Measurements from ENCODE around the gene TSPAN17.

Gene TSPAN17

DNA sequence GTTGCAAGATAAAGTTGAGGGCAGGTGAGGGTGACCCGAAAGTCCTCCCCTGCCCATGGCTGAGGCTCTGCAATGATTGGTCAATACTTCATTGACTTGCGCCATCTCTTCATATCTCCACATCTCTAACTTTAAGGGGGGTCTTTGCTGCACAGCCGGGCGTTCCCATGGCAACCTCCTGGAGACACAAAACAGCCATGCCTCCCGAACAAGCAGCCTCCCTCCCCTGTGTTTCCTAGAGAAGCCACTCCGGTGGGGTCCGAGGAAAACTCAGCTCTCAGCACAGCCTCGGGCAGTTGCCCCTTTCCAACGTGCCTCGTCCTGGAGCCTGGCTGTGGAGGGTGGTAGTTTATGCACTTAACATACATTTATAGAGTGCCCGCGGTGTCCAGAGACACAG is 57.5 kb downstream of the TSPAN17 start:
- DNase-seq (ENCODE audit: low read depth in 2 of 2): no peak
